GM19328 (cell line): ENCODE data around the gene IL36G.
"Not testable (repeated sequence)": the region's sequence is repeated elsewhere in the genome, so short reads cannot be mapped to it uniquely, and the experiment has no call there.

ENCODE experiments used
- ATAC-seq: cut with Tn5 transposase; IDR thresholded peaks from one replicate; pipeline ENCODE4 v1.9.1; 2021; ENCODE audit warnings: mild to moderate bottlenecking, moderate library complexity; ENCODE audit not compliant: unreplicated experiment

Gene IL36G

GRCh38 chr2:112977559-112978056 lies at the start of gene IL36G:
TSS of gene IL36G (plus strand) at chr2:112978006. CDS start at chr2:112978639, 633 bp downstream.
- no peak for ATAC-seq

GRCh38 chr2:112933261-112933660 lies 44.5 kb upstream of the IL36G start:
- no peak for ATAC-seq

- not testable (repeated sequence) for ATAC-seq
These were observed 43.7 kb upstream of the IL36G start for GRCh38 chr2:112934117-112934516.

GRCh38 chr2:112936927-112937232 lies 40.9 kb upstream of the IL36G start:
- no peak for ATAC-seq

- ATAC-seq, result no peak
These were observed 38.9 kb upstream of the IL36G start for GRCh38 chr2:112938904-112939303.

GRCh38 chr2:112939425-112939824 lies 38.4 kb upstream of the IL36G start:
- ATAC-seq, result no peak

GRCh38 chr2:112940859-112941625 lies 36.8 kb upstream of the IL36G start:
- ATAC-seq, result no peak

- peak; percentile 72 for ATAC-seq
These were observed 35.8 kb upstream of the IL36G start for GRCh38 chr2:112941753-112942653.

- ATAC-seq, result no peak
These were observed 35.2 kb upstream of the IL36G start for GRCh38 chr2:112942654-112943002.

- no peak for ATAC-seq
These were observed 32.8 kb upstream of the IL36G start for GRCh38 chr2:112944971-112945370.

- ATAC-seq, result no peak
These were observed 31.7 kb upstream of the IL36G start for GRCh38 chr2:112946086-112946485.

GRCh38 chr2:112947374-112947773 lies 30.4 kb upstream of the IL36G start:
- ATAC-seq, result no peak

- no peak for ATAC-seq
These were observed 28.4 kb upstream of the IL36G start for GRCh38 chr2:112949456-112949855.

- no peak for ATAC-seq
These were observed 23.4 kb upstream of the IL36G start for GRCh38 chr2:112954364-112954763.

GRCh38 chr2:112957511-112957910 lies 20.3 kb upstream of the IL36G start:
- no peak for ATAC-seq

- ATAC-seq, result no peak
These were observed 19.2 kb upstream of the IL36G start for GRCh38 chr2:112958428-112959108.

GRCh38 chr2:112959109-112959812 lies 18.5 kb upstream of the IL36G start:
- ATAC-seq, result no peak

- ATAC-seq, result no peak
These were observed 17.5 kb upstream of the IL36G start for GRCh38 chr2:112960230-112960825.

- ATAC-seq, result no peak
These were observed 15.3 kb upstream of the IL36G start for GRCh38 chr2:112962308-112963175.
